Measurements from ENCODE around the gene CUL1. TPM values are rescaled to one million over a fixed set of nuclear protein-coding genes. Genes with fewer than 3 reads are reported as not detected.

The CUL1 gene
- total RNA-seq, 1 experiment from 2014 or later, result 37.8 TPM

- CTCF ChIA-PET, result no interaction called here
- TF ChIP-seq CTCF (IDR thresholded peaks at IDR 0.05; ENCODE audit: unreplicated experiment), result no peak
- no peaks in the 10 kb centered on the region for H3K36me3 Mint-ChIP-seq (ENCODE audit: insufficient read depth, unreplicated experiment)
- no peaks in the 10 kb centered on the region for H3K9me3 Mint-ChIP-seq (ENCODE audit: low read depth, unreplicated experiment)
- intact Hi-C loops (cut with micrococcal nuclease; ENCODE audit: unreplicated experiment), result no loop called here
- no peak overlapping the region for H3K27ac Mint-ChIP-seq (ENCODE audit: unreplicated experiment)
- no peaks in the 10 kb centered on the region for H3K4me1 Mint-ChIP-seq (ENCODE audit: low read depth, unreplicated experiment)
- BruUV-seq (replicated peaks), result no TSS peak
- no peak overlapping the region for H3K4me3 Mint-ChIP-seq (ENCODE audit: low read depth, unreplicated experiment)
- DNase-seq, result no peak
- peaks cover 14% of the 10 kb centered on the region for H3K27me3 Mint-ChIP-seq (ENCODE audit: unreplicated experiment)
These were observed 28.8 kb upstream of the CUL1 start for GRCh38 chr7:148669927-148670326.

- H3K27me3 Mint-ChIP-seq (ENCODE audit: unreplicated experiment), result peaks cover 14% of the 10 kb centered on the region
- no peak overlapping the region for H3K27ac Mint-ChIP-seq (ENCODE audit: unreplicated experiment)
- TF ChIP-seq CTCF (IDR thresholded peaks at IDR 0.05; ENCODE audit: unreplicated experiment), result no peak
- no peak overlapping the region for H3K4me3 Mint-ChIP-seq (ENCODE audit: low read depth, unreplicated experiment)
- intact Hi-C loops (cut with micrococcal nuclease; ENCODE audit: unreplicated experiment), result no loop called here
- no peak for DNase-seq
- no peaks in the 10 kb centered on the region for H3K4me1 Mint-ChIP-seq (ENCODE audit: low read depth, unreplicated experiment)
- BruUV-seq (replicated peaks), result no TSS peak
- CTCF ChIA-PET, result no interaction called here
- no peaks in the 10 kb centered on the region for H3K36me3 Mint-ChIP-seq (ENCODE audit: insufficient read depth, unreplicated experiment)
- H3K9me3 Mint-ChIP-seq (ENCODE audit: low read depth, unreplicated experiment), result no peaks in the 10 kb centered on the region
These were observed 28.3 kb upstream of the CUL1 start for GRCh38 chr7:148670374-148670773.

GRCh38 chr7:148670807-148671206 lies 27.9 kb upstream of the CUL1 start:
- no peaks in the 10 kb centered on the region for H3K9me3 Mint-ChIP-seq (ENCODE audit: low read depth, unreplicated experiment)
- intact Hi-C loops (cut with micrococcal nuclease; ENCODE audit: unreplicated experiment), result no loop called here
- CTCF ChIA-PET, result no interaction called here
- no peaks in the 10 kb centered on the region for H3K4me1 Mint-ChIP-seq (ENCODE audit: low read depth, unreplicated experiment)
- no peak for TF ChIP-seq CTCF (IDR thresholded peaks at IDR 0.05; ENCODE audit: unreplicated experiment)
- peaks cover 14% of the 10 kb centered on the region for H3K27me3 Mint-ChIP-seq (ENCODE audit: unreplicated experiment)
- BruUV-seq (replicated peaks), result no TSS peak
- H3K27ac Mint-ChIP-seq (ENCODE audit: unreplicated experiment), result no peak overlapping the region
- no peaks in the 10 kb centered on the region for H3K36me3 Mint-ChIP-seq (ENCODE audit: insufficient read depth, unreplicated experiment)
- DNase-seq, result no peak
- no peak overlapping the region for H3K4me3 Mint-ChIP-seq (ENCODE audit: low read depth, unreplicated experiment)

- H3K4me1 Mint-ChIP-seq (ENCODE audit: low read depth, unreplicated experiment), result no peaks in the 10 kb centered on the region
- H3K36me3 Mint-ChIP-seq (ENCODE audit: insufficient read depth, unreplicated experiment), result no peaks in the 10 kb centered on the region
- no peak for TF ChIP-seq CTCF (IDR thresholded peaks at IDR 0.05; ENCODE audit: unreplicated experiment)
- no peak for DNase-seq
- H3K27me3 Mint-ChIP-seq (ENCODE audit: unreplicated experiment), result peaks cover 4% of the 10 kb centered on the region
- no peak overlapping the region for H3K4me3 Mint-ChIP-seq (ENCODE audit: low read depth, unreplicated experiment)
- H3K9me3 Mint-ChIP-seq (ENCODE audit: low read depth, unreplicated experiment), result no peaks in the 10 kb centered on the region
- no peak overlapping the region for H3K27ac Mint-ChIP-seq (ENCODE audit: unreplicated experiment)
- intact Hi-C loops (cut with micrococcal nuclease; ENCODE audit: unreplicated experiment), result no loop called here
- no TSS peak for BruUV-seq (replicated peaks)
- CTCF ChIA-PET, result no interaction called here
These were observed 26.7 kb upstream of the CUL1 start for GRCh38 chr7:148672041-148672440.

GRCh38 chr7:148674689-148675088 lies 24.0 kb upstream of the CUL1 start:
- Mint-ChIP-seq H3K4me3 (ENCODE audit: low read depth, unreplicated experiment) (no peak overlapping the region), H3K36me3 (ENCODE audit: insufficient read depth, unreplicated experiment) (no peaks in the 10 kb centered on the region), H3K27me3 (ENCODE audit: unreplicated experiment) (no peaks in the 10 kb centered on the region), H3K9me3 (ENCODE audit: low read depth, unreplicated experiment) (no peaks in the 10 kb centered on the region), H3K4me1 (ENCODE audit: low read depth, unreplicated experiment) (no peaks in the 10 kb centered on the region), H3K27ac (ENCODE audit: unreplicated experiment) (no peak overlapping the region)
- BruUV-seq (replicated peaks), result no TSS peak
- CTCF ChIA-PET, result no interaction called here
- intact Hi-C loops (cut with micrococcal nuclease; ENCODE audit: unreplicated experiment), result no loop called here
- DNase-seq, result no peak
- TF ChIP-seq CTCF (IDR thresholded peaks at IDR 0.05; ENCODE audit: unreplicated experiment), result no peak

All from Calu3 (cell line).